ENCODE data around the gene MXRA7.

Gene MXRA7

GRCh38 chr17:76696763-76697701 is 13.7 kb downstream of the MXRA7 start:
- no peak for DNase-seq (ENCODE audit: low spot score)

DNA sequence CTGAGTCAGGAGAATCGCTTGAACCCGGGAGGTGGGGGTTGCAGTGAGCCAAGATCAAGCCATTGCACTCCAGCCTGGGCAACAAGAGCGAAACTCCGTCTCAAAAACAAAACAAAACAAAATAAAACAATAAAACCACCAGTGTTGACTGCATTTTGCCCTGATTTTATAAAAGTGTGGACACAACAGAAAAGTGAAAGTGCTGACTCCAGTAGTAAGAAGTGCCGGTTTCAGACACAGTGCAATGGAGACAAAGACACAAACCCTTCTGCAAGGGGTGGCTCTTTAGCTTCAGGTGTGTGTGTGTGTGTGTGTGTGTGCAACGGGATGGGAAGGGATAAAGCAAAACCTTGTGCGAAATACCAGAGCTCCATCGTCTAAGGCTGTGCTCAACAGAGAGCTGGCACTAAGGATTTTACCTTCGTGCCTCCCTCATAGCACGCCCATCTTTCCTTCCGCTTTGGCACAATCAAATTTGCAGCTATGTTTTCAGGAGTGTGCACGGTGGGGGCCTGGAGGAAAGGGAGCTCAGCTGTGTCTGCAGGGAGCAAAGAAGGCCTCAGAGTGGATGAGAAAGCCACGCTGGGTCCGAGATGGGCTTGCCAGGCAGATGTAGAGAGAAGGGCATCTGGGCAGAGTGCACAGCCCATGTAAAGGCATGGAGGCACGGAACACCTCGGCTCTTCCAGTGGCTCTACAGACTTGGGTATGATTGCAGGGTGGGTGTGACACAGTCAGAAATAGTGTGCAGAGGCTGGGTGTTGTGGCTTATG is 15.5 kb downstream of the MXRA7 start:
- DNase-seq (ENCODE audit: low spot score) = no peak

GRCh38 chr17:76691379-76692191 is 19.2 kb downstream of the MXRA7 start:
- DNase-seq (ENCODE audit: low spot score) = no peak

- DNase-seq (ENCODE audit: low spot score) = no peak
Measured at GRCh38 chr17:76690596-76691280, 20.0 kb downstream of the MXRA7 start.

- DNase-seq (ENCODE audit: low spot score) = no peak
Measured at GRCh38 chr17:76689859-76690258, 20.9 kb downstream of the MXRA7 start.

- DNase-seq (ENCODE audit: low spot score) = no peak
Measured at GRCh38 chr17:76688165-76688622, 22.6 kb downstream of the MXRA7 start.

GRCh38 chr17:76687298-76688164 is 23.2 kb downstream of the MXRA7 start:
- no peak for DNase-seq (ENCODE audit: low spot score)

GRCh38 chr17:76686538-76687297 is 24.0 kb downstream of the MXRA7 start:
- DNase-seq (ENCODE audit: low spot score) = no peak

GRCh38 chr17:76685846-76686245 is 24.9 kb downstream of the MXRA7 start:
- no peak for DNase-seq (ENCODE audit: low spot score)

- no peak for DNase-seq (ENCODE audit: low spot score)
Measured at GRCh38 chr17:76685366-76685765, 25.4 kb downstream of the MXRA7 start.

DNA sequence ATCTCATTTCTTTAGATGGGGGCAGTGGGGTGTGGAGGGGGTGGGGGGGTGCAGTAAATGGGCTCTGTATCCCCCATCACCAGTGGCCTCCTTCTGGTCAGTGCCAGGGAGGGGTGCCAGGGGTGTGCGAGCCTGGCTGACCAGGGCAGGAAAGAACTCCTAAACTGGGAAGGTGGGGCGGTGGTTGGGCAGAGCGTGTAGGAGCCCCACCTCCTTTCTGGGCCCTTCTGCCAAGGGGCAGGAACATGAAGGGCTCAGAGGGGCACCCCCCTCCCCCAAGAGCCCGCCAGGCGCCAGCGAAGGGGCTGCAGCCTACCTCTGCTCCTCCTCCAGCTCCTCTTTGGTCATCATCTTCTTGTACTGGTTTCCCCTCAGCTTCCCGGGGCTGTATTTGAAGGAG is 26.0 kb downstream of the MXRA7 start:
- no peak for DNase-seq (ENCODE audit: low spot score)

DNA sequence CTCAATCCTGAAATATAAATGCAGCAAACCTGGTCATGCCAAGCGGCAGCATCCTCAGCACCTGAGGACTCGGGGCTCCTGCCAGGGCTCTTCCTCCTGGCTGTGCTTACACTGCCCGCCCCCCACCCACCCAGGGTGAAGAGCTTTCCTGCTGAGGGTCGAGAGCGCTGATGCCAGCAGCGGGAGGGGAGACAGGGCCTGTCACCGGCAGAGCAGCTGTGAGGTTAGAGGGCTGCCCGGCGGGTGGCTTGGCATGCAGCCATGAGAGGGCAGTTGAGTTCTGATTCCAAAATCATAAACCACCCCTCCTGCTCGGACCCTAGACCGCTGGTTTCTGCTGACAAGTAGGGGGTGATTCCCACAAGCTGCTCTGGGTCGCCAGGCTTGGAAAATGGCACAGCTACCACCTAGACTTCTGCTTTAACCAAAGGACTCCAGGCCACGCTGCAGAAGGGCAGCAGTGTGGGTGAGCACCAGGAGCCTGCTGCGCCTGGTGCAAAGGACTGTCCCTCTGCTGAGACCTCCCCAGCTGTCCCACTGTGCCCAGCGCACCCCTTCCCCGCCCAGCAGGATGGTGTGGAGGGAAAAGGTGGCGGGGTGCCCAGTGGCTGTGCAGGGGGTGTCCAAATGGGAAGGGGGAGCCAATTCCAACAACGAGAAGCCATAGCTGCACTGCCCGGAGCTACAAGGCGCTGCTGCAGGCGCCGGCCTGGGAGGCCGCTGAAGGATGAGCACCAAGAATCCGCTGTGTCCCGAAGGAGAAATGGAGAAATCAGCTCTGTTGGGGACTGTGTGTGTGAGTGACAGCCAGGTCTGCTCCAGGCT is 26.6 kb downstream of the MXRA7 start:
- no peak for DNase-seq (ENCODE audit: low spot score)

GRCh38 chr17:76683011-76683755 is 27.6 kb downstream of the MXRA7 start:
- DNase-seq (ENCODE audit: low spot score) = no peak

DNA sequence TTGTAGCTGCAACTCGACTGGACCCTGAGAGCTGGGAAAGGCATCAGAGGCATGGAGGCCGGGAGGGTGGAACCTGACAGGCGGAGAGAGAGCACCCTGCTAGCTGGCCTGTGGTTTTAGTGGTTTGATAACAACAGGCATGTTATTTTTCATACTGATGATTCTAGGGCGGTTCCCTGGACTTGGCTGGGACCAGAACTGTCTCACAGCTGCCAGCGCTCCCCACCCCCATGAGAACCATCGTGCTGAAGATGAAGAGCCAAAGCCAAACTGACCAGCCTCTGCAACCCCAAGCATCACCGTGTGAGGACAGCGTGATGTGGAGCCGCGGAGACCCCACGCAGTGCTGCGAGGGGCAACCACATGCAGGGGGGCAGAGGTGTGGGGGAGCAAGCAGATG is 28.5 kb downstream of the MXRA7 start:
- peak; percentile 65 for DNase-seq (ENCODE audit: low spot score)

DNA sequence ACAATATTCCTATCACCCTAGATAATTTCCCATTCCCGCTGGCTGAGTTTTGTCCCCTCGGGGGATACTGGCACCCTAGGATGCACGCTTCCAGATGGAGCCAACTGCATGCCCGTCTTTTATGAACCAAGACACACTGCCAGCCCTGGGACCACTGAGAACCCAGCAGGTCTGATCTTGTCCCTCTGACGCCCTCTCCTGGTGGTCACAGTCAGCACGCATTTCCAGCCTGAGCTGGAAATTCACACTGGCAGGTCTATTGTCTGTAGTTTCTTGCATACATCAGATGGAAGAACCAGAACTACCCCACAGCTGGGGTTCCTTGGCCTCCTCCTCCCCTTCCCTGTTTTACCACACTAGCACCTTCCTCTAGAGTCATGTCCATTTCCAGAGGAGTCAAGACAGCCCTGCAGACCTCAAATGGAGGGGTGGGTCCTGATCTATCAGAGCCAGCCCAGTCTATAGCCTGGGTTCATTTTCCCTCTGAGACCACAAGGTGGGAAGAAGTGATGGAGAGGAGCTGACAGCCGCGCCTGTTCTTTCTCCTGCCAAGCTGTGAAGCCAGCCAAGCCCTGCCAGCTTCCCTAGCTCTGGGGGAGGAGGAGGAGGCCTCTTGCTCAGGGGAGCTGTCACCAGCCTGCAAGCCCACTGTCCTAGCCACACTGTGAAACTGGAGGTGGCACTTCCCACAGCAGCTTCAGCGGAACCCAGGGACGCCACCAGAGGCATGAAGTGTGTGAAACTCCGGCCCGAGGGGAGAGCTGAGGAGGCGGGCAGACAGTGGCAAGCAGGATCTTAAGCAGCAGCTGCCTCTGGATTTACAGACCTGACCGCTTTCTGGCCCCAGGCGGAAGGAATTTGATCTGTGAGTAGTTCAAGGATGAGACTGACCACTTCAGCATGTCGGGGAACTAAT is 29.3 kb downstream of the MXRA7 start:
- DNase-seq (ENCODE audit: low spot score) = peak; percentile 71

- no peak for DNase-seq (ENCODE audit: low spot score)
Measured at GRCh38 chr17:76679239-76679638, 31.5 kb downstream of the MXRA7 start.

DNA sequence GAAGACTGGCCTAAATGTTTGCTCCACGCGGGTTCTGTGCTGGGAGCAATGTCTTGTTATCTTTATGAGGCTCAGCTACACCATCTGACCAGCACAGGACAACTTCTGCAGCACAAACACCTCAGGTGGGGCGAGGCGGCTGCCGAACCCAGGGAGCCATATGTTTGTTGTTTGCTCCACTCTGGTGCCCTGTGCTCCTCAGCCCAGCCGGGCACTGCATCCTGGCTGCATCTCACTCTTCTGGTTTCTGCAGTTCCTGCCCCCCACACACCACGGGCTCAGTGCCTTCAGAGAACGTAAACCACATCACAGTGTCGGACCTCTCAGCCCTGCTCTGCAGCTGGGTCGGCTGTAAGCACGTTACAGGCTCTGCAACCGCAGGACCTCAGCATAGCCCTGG is 32.4 kb downstream of the MXRA7 start:
- no peak for DNase-seq (ENCODE audit: low spot score)

All from AG20443 (cell line).